Activated CD4-positive, alpha-beta T cell treated with anti-CD3 and anti-CD28 coated beads for 24 hours (primary cell): ENCODE data around the gene BBIP1.

Source experiments
- DNase-seq, 2 donors: peaks; one replicate each; pipeline ENCODE4 v3.0.0-alpha.2; 2020; ENCODE audit warnings: low read depth in 2 of 2

The BBIP1 gene

DNA sequence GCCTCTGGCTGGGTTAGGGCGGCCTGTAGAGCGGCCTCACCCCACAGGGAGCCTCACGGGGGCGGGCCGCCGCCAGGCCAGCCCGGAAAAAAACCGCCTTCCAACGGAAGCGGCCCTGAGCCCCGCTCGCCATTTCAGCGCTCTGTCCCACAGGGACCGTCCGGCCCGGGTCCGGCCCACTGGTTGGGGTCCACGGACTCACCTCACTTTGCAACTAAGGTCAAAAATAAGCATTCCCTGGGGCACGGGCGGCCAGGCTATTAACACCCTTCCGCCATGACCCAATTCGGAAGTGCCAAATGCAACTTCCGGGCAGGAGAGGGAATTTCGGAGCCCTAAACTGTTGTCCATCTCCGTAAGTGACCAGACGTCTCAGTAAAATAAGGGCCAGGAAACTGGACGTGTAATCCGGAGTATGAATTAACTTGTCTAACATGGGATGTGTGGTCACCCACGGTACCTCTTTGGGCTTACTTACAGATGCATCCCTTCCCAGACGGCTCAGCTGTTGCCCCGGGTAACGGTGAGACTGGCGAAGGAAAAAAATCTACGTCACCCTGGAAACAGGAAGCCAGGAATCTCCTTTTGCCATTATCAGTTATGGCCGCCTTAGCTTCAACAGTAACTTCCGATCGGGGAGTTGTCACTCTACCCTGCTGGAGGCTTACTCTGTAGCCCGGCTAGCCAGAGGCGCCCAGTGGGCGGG is at the start of gene BBIP1:
TSS of gene BBIP1 (minus strand) at position 538 of the 706 bp plus-strand sequence. CDS start 1,023 bp downstream, outside the sequence.
- peak in 1 of 2 donors; percentile 92 for DNase-seq

DNA sequence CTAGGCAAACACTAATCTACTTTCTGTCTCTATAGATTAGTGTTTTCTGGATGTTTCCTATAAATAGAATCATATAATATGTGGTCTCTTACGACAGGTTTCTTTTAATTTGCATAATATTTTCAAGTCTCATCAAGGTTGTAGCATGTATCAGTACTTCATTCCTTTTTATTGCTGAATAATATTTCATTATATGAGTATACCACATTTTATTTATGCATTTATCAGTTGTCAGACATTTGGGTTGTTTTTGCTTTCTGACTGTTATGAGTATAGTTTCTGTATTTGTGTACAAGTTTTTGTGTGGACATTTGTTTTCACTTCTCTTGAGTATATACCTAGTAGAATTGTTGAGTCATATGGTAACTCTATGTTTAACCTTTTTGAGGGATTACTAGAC is 48.7 kb upstream of the BBIP1 start:
- no peak for DNase-seq

- DNase-seq, result no peak
Measured at GRCh38 chr10:110967009-110967630, 48.1 kb upstream of the BBIP1 start.

DNA sequence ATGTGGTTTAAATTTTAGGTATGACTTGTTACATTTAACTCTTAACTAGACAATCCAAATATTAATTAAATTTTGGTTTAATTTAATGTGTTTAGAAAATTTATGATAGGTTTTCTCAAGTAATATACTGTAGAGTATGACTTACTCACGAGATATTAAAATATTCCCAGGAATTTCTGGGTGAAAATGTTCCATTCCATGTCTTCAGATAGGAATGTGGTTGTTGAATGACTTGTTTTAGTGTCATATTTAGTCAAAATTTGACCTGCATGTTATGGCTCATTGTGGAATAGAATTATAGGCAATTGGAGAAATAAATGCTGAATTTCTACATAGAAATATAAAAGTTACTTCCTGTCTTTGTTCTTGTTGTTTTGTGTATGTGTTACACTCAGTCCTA is 47.2 kb upstream of the BBIP1 start:
- DNase-seq, result no peak

GRCh38 chr10:110965216-110965615 is 46.2 kb upstream of the BBIP1 start:
- no peak for DNase-seq

GRCh38 chr10:110964681-110965080 is 45.7 kb upstream of the BBIP1 start:
- DNase-seq, result no peak

DNA sequence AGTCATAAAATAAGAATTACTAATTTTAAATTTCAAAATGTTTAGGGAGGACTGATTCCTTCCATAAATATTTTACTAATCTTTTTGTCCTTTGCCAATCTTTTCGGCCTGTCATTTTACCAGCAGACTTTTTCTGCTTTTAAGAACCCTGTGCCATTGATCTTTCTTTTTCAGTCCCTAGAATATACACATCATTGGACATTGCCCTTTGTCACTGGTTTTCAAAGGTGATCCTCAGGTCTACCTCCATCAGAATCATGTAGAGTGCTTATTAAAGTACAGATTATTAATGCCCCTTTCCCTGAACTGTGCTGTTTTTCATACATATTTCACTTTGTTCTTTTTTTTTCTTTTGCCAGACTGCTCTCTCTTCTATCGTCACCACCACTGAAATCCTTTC is 44.2 kb upstream of the BBIP1 start:
- no peak for DNase-seq

DNA sequence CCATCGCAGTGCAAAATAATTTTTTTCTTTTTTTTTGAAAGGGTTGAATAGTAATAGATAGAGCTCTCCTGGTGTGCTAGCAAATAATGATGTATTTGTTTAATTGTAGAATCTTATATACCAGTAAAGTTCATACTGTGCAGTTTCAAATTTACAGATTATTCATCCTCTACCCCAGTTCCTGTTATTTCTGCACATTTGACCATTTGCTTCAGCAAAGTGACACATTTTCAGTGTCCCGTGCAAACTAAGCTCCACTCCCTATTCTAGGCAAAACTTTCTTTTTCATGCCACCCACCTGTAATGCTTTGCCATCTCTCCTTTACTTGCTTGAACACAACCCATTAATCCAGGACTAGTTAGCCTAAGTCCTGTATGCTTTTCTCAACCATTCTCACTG is 43.5 kb upstream of the BBIP1 start:
- DNase-seq, result no peak

- no peak for DNase-seq
Measured at GRCh38 chr10:110960333-110960712, 41.3 kb upstream of the BBIP1 start.

- no peak for DNase-seq
Measured at GRCh38 chr10:110959379-110960332, 40.7 kb upstream of the BBIP1 start.

DNA sequence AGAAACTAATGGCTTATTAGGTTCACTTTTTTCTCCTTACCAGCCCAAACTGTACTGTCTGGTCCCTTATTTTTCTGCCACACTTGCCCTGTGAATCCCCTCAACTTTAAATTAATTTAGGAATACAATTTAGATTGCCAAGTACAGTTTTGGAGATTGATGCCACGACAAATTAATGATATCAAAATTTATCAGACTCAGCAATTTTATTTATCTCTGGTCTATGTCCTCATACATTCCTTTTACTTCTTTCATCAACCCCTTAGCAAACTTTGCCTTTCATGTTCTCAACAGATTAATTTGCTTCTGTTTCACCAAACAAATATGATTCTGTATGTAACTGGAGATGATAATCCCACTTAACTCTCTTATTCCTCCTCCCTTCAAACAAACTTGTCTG is 38.6 kb upstream of the BBIP1 start:
- DNase-seq, result no peak

DNA sequence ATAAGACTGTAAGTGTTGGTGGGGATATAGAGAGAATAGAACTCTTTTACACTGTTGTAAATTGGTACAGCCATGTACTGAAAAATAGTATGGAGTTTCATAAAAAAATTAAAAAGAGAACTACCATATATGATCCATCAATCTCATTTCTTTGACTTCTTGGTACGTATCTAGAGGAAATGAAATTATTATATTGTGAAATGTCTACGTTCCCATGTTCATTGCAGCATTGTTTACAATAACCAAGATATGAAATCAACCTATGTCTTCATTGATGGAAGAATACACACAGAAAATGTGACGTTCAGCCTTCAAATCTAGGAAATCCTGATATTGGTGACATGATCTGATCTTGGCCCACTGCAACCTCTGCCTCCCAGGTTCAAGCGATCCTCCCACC is 32.4 kb upstream of the BBIP1 start:
- DNase-seq, result no peak

DNA sequence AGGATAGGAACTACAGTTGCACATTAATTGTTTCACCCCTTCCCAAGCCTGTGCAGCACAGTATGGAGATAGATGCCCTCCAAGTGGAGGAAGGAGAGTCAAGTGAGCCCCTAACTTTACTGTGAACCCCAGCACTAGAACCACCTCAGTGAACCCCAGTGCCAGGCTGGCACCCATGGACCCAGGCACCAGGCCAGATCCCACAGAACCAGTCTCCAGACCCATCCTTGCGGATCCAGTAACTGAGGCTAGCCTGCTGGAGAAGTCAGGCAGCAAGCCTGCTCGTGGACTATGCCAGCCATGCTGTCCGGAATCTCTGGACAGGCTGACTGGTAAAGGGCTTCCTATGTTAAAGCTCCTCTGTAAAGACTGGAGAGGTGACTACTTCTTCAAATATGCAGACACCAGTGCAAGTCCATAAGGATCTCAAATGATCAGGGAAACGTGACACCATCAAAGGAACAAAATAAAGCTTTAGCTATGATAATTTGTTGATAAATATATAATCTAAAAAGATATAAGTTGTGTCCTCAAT is 28.1 kb upstream of the BBIP1 start:
- no peak for DNase-seq

DNA sequence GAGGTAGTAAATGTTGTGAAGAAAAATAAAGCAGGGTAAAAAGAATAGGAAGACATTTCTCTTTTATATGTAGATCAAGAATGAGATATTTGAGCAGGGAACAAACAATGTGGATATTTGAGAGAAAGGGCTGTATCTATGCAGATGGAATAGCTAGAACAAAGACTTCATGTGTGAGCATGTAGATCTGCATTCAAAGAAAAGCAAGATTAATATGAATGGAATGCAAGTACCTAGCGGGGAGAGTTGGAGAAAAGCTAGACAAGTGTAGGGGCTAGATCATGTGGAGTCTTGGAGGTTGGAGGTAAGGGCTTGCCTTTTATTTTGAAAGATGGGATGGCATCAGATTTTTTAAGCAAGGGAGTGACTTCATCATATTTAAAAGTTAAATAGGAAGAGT is 27.5 kb upstream of the BBIP1 start:
- DNase-seq, result no peak

DNA sequence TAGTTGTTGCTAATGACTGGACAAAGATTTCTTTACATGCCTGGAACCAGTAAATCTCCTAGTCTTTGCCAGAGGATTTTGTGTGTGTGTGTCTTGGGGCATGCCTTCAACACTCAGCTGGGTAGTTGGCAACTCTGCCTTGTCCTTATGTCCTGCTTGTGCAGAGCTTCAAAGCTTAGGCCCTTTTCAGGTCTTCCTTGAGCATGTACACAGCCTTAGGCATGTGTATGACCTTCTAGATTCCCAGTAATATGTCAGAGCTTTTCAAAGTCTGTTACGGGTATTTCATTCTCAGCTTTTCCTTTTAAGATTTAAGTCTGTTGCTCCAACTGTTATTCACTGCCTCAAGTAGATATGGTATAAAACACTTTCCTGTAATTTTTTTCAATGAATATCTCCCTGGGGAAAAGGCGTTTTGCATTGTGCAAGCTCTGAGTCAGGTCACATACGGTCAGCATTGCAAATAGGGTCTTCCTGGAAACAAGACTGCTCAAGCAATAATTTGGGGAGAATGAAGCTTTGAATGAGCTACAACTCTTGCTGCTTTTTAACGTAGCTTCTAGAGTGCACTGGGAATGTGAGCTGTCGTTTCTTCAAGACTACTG is 25.9 kb upstream of the BBIP1 start:
- no peak for DNase-seq

DNA sequence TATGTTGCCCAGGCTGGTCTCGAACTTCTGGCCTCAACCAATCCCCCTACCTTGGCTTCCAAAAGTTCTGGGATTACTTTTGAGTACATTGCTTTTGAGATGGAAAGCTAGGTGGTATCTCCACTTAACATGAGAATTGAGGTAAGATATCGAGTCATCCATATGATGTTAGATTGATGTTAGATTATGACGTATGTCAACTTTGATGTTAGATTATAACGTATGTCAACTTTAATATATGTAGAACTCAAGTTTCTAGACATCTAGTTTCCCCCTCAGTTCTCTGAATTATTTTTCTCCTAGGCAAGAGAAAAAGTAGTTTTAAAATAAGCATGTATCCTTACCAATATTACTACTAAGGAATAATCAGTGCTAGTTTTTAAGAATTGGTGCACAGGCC is 20.4 kb upstream of the BBIP1 start:
- DNase-seq, result no peak

DNA sequence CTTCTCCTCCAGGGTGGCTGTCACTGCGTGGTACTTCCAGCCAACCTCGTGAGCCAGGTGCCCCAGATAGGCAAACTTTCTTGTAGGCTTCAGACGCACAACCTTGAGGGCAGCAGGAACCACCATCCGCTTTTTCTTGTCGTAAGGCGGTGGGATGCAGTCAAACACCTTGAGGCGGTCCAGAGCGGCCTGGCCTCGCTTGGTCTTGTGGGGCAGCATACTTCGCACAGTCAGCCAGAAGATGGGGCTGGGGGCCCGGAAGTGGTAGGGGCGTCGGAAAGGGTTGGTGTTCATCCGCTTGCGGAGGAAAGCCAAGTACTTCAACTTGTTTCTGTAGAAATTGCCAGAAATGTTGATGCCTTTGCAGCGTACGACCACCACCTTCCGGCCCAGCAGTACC is 17.8 kb upstream of the BBIP1 start:
- no peak for DNase-seq

DNA sequence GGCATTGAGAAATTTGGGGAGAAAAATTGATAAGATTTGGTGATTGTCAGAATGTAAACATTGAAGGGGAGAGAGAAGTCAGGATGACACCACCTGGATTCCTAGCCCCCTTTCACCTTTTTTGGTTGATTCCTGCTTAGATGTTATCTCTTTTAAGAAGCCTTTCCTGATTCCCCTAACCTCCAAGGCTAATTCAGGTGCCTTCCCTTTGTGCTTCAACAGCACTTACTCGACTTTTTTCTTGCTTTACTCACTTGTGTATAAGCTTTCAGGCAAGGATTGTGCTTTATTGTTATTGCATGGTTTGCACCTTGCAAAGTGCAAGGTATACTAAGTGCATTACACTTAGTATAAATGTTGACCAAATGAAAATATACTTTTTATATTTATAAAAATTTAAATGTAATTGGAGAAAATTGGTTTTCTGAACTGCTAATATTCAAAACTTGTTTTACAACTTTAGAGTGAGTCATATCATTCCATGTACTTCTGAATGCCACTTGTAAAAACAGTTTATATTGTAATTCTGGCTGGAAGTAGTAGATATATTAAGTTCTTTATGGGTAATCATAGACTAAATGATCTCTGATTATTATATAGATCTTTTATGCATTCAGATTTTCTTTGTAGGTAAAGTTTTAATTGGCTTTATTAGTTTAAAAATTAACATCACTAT is 13.7 kb upstream of the BBIP1 start:
- no peak for DNase-seq

DNA sequence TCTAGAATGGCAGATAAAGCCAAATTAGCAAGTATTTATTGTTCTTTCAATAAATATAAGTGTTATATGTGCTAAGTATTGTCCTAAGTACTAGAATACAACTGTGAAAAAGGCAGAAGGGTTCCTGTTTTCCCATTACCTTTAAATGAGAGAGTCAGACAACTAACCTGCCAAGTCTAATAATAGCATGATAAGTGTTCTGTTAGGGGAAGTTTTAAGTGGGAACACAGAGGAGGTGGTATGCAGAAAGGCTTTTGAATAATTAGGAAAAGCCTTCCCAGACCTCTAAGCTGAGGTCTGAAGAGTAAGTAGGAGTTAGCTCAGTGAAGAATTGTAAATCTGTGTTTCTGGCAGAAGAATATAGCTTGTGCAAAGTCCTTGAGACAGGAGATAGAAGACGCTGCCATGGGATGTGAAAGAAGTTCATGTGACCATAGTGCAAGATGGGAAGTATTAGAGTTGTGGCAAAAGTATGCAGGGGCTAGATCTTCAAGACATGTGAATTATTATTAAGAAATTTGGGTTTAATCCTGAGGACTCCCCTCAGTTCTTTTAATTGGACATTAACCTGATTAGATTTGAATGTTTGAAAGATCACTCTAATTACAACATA is 12.9 kb upstream of the BBIP1 start:
- no peak for DNase-seq

- DNase-seq, result no peak
Measured at GRCh38 chr10:110927461-110927860, 8.5 kb upstream of the BBIP1 start.
